Loucy (cell line): ENCODE results near the gene ACRBP.

Experiments
- EZH2phosphoT487 ChIP-seq: fragments of 200-600 bp; IDR thresholded peaks from 2 replicates; pipeline ENCODE4 v1.6.1; 2018; ENCODE audit warnings: antibody characterized with exemption, mild to moderate bottlenecking, moderate library complexity, borderline replicate concordance
- TF ChIP-seq, protein P1 (sequence below): fragments of 200-600 bp; sonication (generic); conservative IDR thresholded peaks from 2 replicates; pipeline ENCODE4 v1.5.1; 2014; ENCODE audit warnings: mild to moderate bottlenecking, antibody characterized with exemption, low read length

GRCh38 chr12:6695313-6696045 is 48.2 kb upstream of the ACRBP start:
- TF ChIP-seq, protein P1, sequence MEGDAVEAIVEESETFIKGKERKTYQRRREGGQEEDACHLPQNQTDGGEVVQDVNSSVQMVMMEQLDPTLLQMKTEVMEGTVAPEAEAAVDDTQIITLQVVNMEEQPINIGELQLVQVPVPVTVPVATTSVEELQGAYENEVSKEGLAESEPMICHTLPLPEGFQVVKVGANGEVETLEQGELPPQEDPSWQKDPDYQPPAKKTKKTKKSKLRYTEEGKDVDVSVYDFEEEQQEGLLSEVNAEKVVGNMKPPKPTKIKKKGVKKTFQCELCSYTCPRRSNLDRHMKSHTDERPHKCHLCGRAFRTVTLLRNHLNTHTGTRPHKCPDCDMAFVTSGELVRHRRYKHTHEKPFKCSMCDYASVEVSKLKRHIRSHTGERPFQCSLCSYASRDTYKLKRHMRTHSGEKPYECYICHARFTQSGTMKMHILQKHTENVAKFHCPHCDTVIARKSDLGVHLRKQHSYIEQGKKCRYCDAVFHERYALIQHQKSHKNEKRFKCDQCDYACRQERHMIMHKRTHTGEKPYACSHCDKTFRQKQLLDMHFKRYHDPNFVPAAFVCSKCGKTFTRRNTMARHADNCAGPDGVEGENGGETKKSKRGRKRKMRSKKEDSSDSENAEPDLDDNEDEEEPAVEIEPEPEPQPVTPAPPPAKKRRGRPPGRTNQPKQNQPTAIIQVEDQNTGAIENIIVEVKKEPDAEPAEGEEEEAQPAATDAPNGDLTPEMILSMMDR: peak; percentile 15; the same call in 1 of the 2 replicates
- no peak for TF ChIP-seq EZH2phosphoT487
